Measurements from ENCODE around the gene SLC25A29.

The SLC25A29 gene

DNA sequence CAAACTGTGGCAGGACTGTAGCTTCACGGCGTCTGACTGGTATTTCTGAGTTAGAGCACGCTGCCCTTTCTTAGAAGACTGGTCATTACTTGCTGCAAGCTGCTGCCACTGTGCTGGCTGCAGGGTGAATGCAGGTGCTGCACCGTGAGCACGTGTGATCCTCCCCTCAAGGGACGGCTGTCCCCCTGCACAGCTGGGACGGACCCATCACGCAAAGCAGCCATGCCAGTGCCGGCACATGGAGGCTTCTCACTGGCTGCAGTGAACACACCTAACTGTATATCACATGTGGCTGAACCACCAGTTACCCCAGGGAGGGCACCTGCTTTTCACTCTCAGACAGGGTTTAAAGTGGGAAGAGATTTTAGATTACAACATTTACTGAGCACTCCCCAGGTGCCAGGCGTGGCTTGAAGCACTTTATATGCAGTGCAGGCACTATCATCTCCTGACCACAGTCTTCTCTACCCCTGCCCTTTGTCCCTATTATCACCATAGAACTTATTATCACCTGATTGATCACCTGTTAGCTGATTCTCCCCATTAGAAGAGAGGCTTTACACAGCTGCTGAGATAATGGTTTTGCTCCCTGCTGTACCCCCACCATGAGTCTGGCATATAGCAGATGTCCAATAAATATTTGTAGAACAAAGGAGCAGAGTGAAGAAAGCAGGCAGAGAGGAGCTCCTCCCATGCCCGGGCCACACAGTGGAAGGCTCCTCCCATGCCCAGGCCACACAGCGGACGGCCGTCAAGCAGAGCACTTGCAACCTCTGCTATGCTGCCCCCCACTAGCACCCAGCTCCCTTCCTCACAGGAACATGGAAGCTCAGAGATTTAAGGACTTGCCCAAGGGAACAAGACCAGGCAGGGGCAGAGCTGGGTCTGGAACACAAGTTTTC, 42.8 kb upstream of the SLC25A29 start:
- Histone ChIP-seq H3K23ac (ENCODE audit: low read depth, low read length, poor library complexity) (no peak overlapping the region), H3K4me1 (ENCODE audit: control insufficient read depth in 2 of 2, insufficient read depth in 1 of 2, low read depth in 1 of 2, low read length in 2 of 2) (no peaks in the 10 kb centered on the region), H4K8ac (ENCODE audit: low read depth, low read length) (no peak overlapping the region), H3K27ac (replicated peaks; ENCODE audit: low read length) (no peak overlapping the region), H3K14ac (ENCODE audit: low read length) (no peak overlapping the region), H2AFZ (ENCODE audit: low read length) (no peak overlapping the region), H3K18ac (ENCODE audit: low read length) (no peak overlapping the region), H2BK120ac (ENCODE audit: low read depth, low read length) (no peak overlapping the region), H3K27me3 (ENCODE audit: control insufficient read depth in 3 of 3, insufficient read depth in 3 of 3, low read depth in 1 of 3, low read length in 3 of 3) (no peaks in the 10 kb centered on the region), H2BK5ac (ENCODE audit: low read length) (no peak overlapping the region), H3K36me3 (replicated peaks in 1 of 2; ENCODE audit: control insufficient read depth in 2 of 2, insufficient read depth in 2 of 2, low read length in 2 of 2) (peaks cover 29 to 74% of the 10 kb centered on the region in 2 donors), H3K4me2 (ENCODE audit: insufficient read depth, low read length, poor library complexity, severe bottlenecking) (no peak overlapping the region), H4K91ac (ENCODE audit: low read depth, low read length, poor library complexity) (no peak overlapping the region), H3K4me3 (ENCODE audit: low read length in 2 of 2) (peak overlapping the region in 1 of 2 donors; percentile 66), H3K9ac (ENCODE audit: low read depth, low read length, poor library complexity) (peak overlapping the region; percentile 78), H2AK5ac (ENCODE audit: low read depth, low read length) (no peak overlapping the region), H3K9me3 (replicated peaks in 1 of 2; ENCODE audit: control insufficient read depth in 2 of 2, insufficient read depth in 1 of 2, low read depth in 1 of 2, low read length in 2 of 2) (no peaks in the 10 kb centered on the region), H3K4ac (ENCODE audit: low read length) (no peak overlapping the region), H2BK15ac (ENCODE audit: low read length) (no peak overlapping the region), H2BK12ac (ENCODE audit: low read length) (no peak overlapping the region), H3K79me1 (ENCODE audit: low read depth, low read length) (no peaks in the 10 kb centered on the region)
- WGBS, 2 donors (ENCODE audit: extremely low coverage in 2 of 2, insufficient read length in 2 of 2, insufficient replicate concordance in 1 of 2): no CpG with 5 or more reads among the region's 14 CpGs
- no peak for DNase-seq (ENCODE audit: low spot score)

- Histone ChIP-seq H4K91ac (ENCODE audit: low read depth, low read length, poor library complexity) (no peak overlapping the region), H3K18ac (ENCODE audit: low read length) (no peak overlapping the region), H3K14ac (ENCODE audit: low read length) (no peak overlapping the region), H3K79me1 (ENCODE audit: low read depth, low read length) (no peaks in the 10 kb centered on the region), H3K27ac (replicated peaks; ENCODE audit: low read length) (no peak overlapping the region), H3K4me3 (ENCODE audit: low read length in 2 of 2) (no peak overlapping the region), H4K8ac (ENCODE audit: low read depth, low read length) (no peak overlapping the region), H2BK12ac (ENCODE audit: low read length) (no peak overlapping the region), H2BK120ac (ENCODE audit: low read depth, low read length) (no peak overlapping the region), H2BK15ac (ENCODE audit: low read length) (no peak overlapping the region), H3K9ac (ENCODE audit: low read depth, low read length, poor library complexity) (peak overlapping the region; percentile 22), H3K23ac (ENCODE audit: low read depth, low read length, poor library complexity) (peak overlapping the region; percentile 46), H3K4me2 (ENCODE audit: insufficient read depth, low read length, poor library complexity, severe bottlenecking) (no peak overlapping the region), H2AFZ (ENCODE audit: low read length) (no peak overlapping the region), H3K9me3 (replicated peaks in 1 of 2; ENCODE audit: control insufficient read depth in 2 of 2, insufficient read depth in 1 of 2, low read depth in 1 of 2, low read length in 2 of 2) (no peaks in the 10 kb centered on the region), H3K27me3 (ENCODE audit: control insufficient read depth in 3 of 3, insufficient read depth in 3 of 3, low read depth in 1 of 3, low read length in 3 of 3) (no peaks in the 10 kb centered on the region), H2BK5ac (ENCODE audit: low read length) (no peak overlapping the region), H2AK5ac (ENCODE audit: low read depth, low read length) (no peak overlapping the region), H3K36me3 (replicated peaks in 1 of 2; ENCODE audit: control insufficient read depth in 2 of 2, insufficient read depth in 2 of 2, low read length in 2 of 2) (peaks cover 22 to 72% of the 10 kb centered on the region in 2 donors), H3K4me1 (ENCODE audit: control insufficient read depth in 2 of 2, insufficient read depth in 1 of 2, low read depth in 1 of 2, low read length in 2 of 2) (no peaks in the 10 kb centered on the region), H3K4ac (ENCODE audit: low read length) (no peak overlapping the region)
- WGBS, 2 donors (ENCODE audit: extremely low coverage in 2 of 2, insufficient read length in 2 of 2, insufficient replicate concordance in 1 of 2): no CpG with 5 or more reads among the region's 12 CpGs
- no peak for DNase-seq (ENCODE audit: low spot score)
These were observed 42.0 kb upstream of the SLC25A29 start for GRCh38 chr14:100348253-100348729.

DNA sequence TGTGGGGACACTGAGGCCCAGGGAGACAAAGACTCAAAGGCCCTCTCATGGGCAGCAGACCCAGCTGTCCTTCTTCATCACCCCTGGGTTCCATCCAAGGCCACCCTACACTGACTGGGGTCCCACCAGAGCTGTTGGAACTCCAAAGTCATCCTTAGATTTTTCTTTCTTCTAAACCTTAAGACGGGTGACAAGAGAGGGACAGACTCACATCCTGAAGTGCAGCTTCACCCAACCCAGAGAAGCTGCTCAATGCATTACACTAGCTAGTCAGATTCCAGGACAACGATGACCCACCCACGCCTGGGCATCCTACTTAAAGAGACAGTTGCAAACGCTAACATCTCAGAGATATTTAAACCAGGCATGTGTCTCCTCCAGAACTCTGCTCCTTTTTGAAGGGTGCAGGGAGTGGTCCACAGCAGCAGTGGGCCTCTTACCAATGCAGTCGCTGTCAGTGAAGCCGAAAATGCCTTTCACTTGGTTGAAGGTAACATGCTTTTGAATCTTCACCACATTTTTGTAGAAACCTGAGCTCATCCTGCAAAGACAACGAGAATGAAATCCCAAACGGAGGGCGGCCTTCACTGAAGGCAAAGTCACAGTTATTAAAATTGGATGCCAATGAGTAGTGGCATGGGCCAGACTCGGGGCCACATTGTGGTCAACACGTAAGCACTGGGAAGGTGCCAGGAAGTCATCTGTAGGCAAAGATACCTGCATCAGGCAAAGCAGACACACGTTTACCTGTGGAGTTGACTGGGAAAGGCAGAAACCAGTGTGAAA, 40.3 kb upstream of the SLC25A29 start:
- Histone ChIP-seq H3K27ac (replicated peaks; ENCODE audit: low read length) (no peak overlapping the region), H3K4me2 (ENCODE audit: insufficient read depth, low read length, poor library complexity, severe bottlenecking) (no peak overlapping the region), H3K27me3 (ENCODE audit: control insufficient read depth in 3 of 3, insufficient read depth in 3 of 3, low read depth in 1 of 3, low read length in 3 of 3) (no peaks in the 10 kb centered on the region), H4K8ac (ENCODE audit: low read depth, low read length) (no peak overlapping the region), H2BK12ac (ENCODE audit: low read length) (no peak overlapping the region), H2BK120ac (ENCODE audit: low read depth, low read length) (no peak overlapping the region), H3K79me1 (ENCODE audit: low read depth, low read length) (no peaks in the 10 kb centered on the region), H2AK5ac (ENCODE audit: low read depth, low read length) (no peak overlapping the region), H3K4me1 (ENCODE audit: control insufficient read depth in 2 of 2, insufficient read depth in 1 of 2, low read depth in 1 of 2, low read length in 2 of 2) (no peaks in the 10 kb centered on the region), H3K4ac (ENCODE audit: low read length) (no peak overlapping the region), H2BK15ac (ENCODE audit: low read length) (no peak overlapping the region), H3K23ac (ENCODE audit: low read depth, low read length, poor library complexity) (no peak overlapping the region), H3K36me3 (replicated peaks in 1 of 2; ENCODE audit: control insufficient read depth in 2 of 2, insufficient read depth in 2 of 2, low read length in 2 of 2) (peaks cover 27 to 74% of the 10 kb centered on the region in 2 donors), H4K91ac (ENCODE audit: low read depth, low read length, poor library complexity) (no peak overlapping the region), H3K18ac (ENCODE audit: low read length) (no peak overlapping the region), H3K14ac (ENCODE audit: low read length) (no peak overlapping the region), H3K9ac (ENCODE audit: low read depth, low read length, poor library complexity) (no peak overlapping the region), H2AFZ (ENCODE audit: low read length) (no peak overlapping the region), H3K9me3 (replicated peaks in 1 of 2; ENCODE audit: control insufficient read depth in 2 of 2, insufficient read depth in 1 of 2, low read depth in 1 of 2, low read length in 2 of 2) (no peaks in the 10 kb centered on the region), H2BK5ac (ENCODE audit: low read length) (no peak overlapping the region), H3K4me3 (ENCODE audit: low read length in 2 of 2) (no peak overlapping the region)
- no CpG with 5 or more reads among the region's 12 CpGs for WGBS, 2 donors (ENCODE audit: extremely low coverage in 2 of 2, insufficient read length in 2 of 2, insufficient replicate concordance in 1 of 2)
- DNase-seq (ENCODE audit: low spot score): no peak

DNA sequence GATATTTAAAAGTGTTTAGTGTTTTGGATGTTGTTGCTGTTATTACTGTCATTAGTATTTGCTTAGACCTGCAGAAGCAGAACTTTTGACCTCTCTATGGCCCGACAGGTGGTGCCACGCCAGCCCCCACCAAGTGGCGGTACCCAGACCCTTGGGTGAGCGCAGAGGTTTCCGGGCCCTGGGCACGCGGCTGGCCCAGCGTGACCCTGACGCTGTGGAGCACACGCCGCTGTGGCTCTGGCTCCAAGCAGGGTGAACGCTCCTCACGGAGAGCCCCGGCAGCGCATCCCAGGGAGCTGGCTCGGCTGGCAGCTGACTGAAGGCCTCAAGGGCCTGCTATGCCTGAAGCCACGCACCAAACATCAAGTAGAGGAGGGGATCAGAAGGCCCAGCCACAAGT, 39.5 kb upstream of the SLC25A29 start:
- no CpG with 5 or more reads among the region's 17 CpGs for WGBS, 2 donors (ENCODE audit: extremely low coverage in 2 of 2, insufficient read length in 2 of 2, insufficient replicate concordance in 1 of 2)
- no peak overlapping the region for H2AK5ac ChIP-seq (ENCODE audit: low read depth, low read length)
- H3K79me1 ChIP-seq (ENCODE audit: low read depth, low read length): no peaks in the 10 kb centered on the region
- no peak overlapping the region for H2BK5ac ChIP-seq (ENCODE audit: low read length)
- H4K91ac ChIP-seq (ENCODE audit: low read depth, low read length, poor library complexity): no peak overlapping the region
- no peaks in the 10 kb centered on the region for H3K27me3 ChIP-seq (ENCODE audit: control insufficient read depth in 3 of 3, insufficient read depth in 3 of 3, low read depth in 1 of 3, low read length in 3 of 3)
- H3K14ac ChIP-seq (ENCODE audit: low read length): no peak overlapping the region
- H3K9ac ChIP-seq (ENCODE audit: low read depth, low read length, poor library complexity): no peak overlapping the region
- peak overlapping the region; percentile 79 for H2BK12ac ChIP-seq (ENCODE audit: low read length)
- H2BK120ac ChIP-seq (ENCODE audit: low read depth, low read length): no peak overlapping the region
- H3K36me3 ChIP-seq (replicated peaks in 1 of 2; ENCODE audit: control insufficient read depth in 2 of 2, insufficient read depth in 2 of 2, low read length in 2 of 2): peaks cover 24 to 72% of the 10 kb centered on the region in 2 donors
- no peak for DNase-seq (ENCODE audit: low spot score)
- no peak overlapping the region for H3K27ac ChIP-seq (replicated peaks; ENCODE audit: low read length)
- no peaks in the 10 kb centered on the region for H3K9me3 ChIP-seq (replicated peaks in 1 of 2; ENCODE audit: control insufficient read depth in 2 of 2, insufficient read depth in 1 of 2, low read depth in 1 of 2, low read length in 2 of 2)
- H3K4ac ChIP-seq (ENCODE audit: low read length): no peak overlapping the region
- H3K18ac ChIP-seq (ENCODE audit: low read length): peak overlapping the region; percentile 60
- H3K23ac ChIP-seq (ENCODE audit: low read depth, low read length, poor library complexity): no peak overlapping the region
- H3K4me3 ChIP-seq (ENCODE audit: low read length in 2 of 2): no peak overlapping the region
- H2AFZ ChIP-seq (ENCODE audit: low read length): no peak overlapping the region
- H4K8ac ChIP-seq (ENCODE audit: low read depth, low read length): no peak overlapping the region
- no peak overlapping the region for H3K4me2 ChIP-seq (ENCODE audit: insufficient read depth, low read length, poor library complexity, severe bottlenecking)
- no peak overlapping the region for H2BK15ac ChIP-seq (ENCODE audit: low read length)
- no peaks in the 10 kb centered on the region for H3K4me1 ChIP-seq (ENCODE audit: control insufficient read depth in 2 of 2, insufficient read depth in 1 of 2, low read depth in 1 of 2, low read length in 2 of 2)

Data from neuronal stem cell (in vitro differentiated cells).